Measurements from ENCODE around the gene CSNK1G3. TPM values are rescaled to one million over a fixed set of nuclear protein-coding genes. Genes with fewer than 3 reads are reported as not detected.

Gene CSNK1G3
- total RNA-seq, 1 donor from 2014 or later, result 39.0 TPM

- H3K27me3 Mint-ChIP-seq (ENCODE audit: unreplicated experiment), result no peaks in the 10 kb centered on the region
- H3K9me3 Mint-ChIP-seq (ENCODE audit: unreplicated experiment), result no peaks in the 10 kb centered on the region
- no peak for DNase-seq (ENCODE audit: extremely low spot score, unreplicated experiment)
- no peak overlapping the region for H3K4me3 Mint-ChIP-seq (ENCODE audit: unreplicated experiment)
- H3K27ac Mint-ChIP-seq (ENCODE audit: unreplicated experiment), result no peak overlapping the region
- TF ChIP-seq CTCF (IDR thresholded peaks at IDR 0.05), result no peak
- peaks cover 11% of the 10 kb centered on the region for H3K36me3 Mint-ChIP-seq (ENCODE audit: unreplicated experiment)
- no peaks in the 10 kb centered on the region for H3K4me1 Mint-ChIP-seq (ENCODE audit: unreplicated experiment)
Observed at GRCh38 chr5:123571927-123572326, 60.0 kb downstream of the CSNK1G3 start.

DNA sequence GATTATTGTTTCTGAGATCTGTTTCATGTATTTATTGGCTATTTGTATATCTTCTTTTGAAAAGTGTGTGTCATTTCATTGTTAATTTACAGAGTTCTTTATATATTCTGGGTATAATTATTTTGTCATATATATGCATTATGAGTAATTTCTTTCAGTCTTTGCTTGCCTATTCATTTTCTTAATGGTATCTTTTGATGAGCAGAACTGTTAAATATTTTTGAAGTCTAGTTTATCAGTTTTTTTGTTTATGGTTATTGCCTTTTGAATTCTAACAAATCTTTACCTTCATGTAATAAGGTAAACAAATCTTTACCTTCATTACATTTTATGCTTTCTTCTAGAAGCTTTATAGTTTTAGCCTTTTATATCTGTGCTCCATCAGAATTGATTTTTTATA, 66.4 kb downstream of the CSNK1G3 start:
- no peak for TF ChIP-seq CTCF (IDR thresholded peaks at IDR 0.05)
- peaks cover 3% of the 10 kb centered on the region for H3K9me3 Mint-ChIP-seq (ENCODE audit: unreplicated experiment)
- no peak overlapping the region for H3K4me3 Mint-ChIP-seq (ENCODE audit: unreplicated experiment)
- peaks cover 23% of the 10 kb centered on the region for H3K36me3 Mint-ChIP-seq (ENCODE audit: unreplicated experiment)
- no peak for DNase-seq (ENCODE audit: extremely low spot score, unreplicated experiment)
- no peaks in the 10 kb centered on the region for H3K27me3 Mint-ChIP-seq (ENCODE audit: unreplicated experiment)
- no peaks in the 10 kb centered on the region for H3K4me1 Mint-ChIP-seq (ENCODE audit: unreplicated experiment)
- H3K27ac Mint-ChIP-seq (ENCODE audit: unreplicated experiment), result no peak overlapping the region

DNA sequence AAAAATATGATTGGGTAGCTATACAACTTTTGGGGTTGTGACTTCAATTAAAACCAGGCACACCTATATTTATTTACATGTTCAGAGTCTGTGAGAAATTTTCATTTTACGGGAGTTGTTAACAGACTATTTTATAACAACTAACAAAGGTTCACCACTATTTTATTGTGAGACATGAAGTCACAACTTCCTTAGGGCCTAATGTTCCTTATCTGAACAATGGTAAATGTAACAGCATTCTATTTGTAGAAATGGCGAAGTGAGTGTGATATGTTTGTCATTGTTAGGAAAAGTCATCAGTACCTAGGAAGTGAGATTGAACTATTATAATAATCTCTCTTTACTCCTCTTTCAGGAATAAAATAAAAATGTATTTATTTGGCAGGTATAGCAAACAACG, 67.4 kb downstream of the CSNK1G3 start:
- no peak overlapping the region for H3K4me3 Mint-ChIP-seq (ENCODE audit: unreplicated experiment)
- TF ChIP-seq CTCF (IDR thresholded peaks at IDR 0.05), result no peak
- peaks cover 9% of the 10 kb centered on the region for H3K9me3 Mint-ChIP-seq (ENCODE audit: unreplicated experiment)
- no peak for DNase-seq (ENCODE audit: extremely low spot score, unreplicated experiment)
- H3K27ac Mint-ChIP-seq (ENCODE audit: unreplicated experiment), result no peak overlapping the region
- H3K27me3 Mint-ChIP-seq (ENCODE audit: unreplicated experiment), result no peaks in the 10 kb centered on the region
- H3K4me1 Mint-ChIP-seq (ENCODE audit: unreplicated experiment), result no peaks in the 10 kb centered on the region
- H3K36me3 Mint-ChIP-seq (ENCODE audit: unreplicated experiment), result peaks cover 27% of the 10 kb centered on the region

GRCh38 chr5:123582550-123583285, 70.7 kb downstream of the CSNK1G3 start:
- H3K36me3 Mint-ChIP-seq (ENCODE audit: unreplicated experiment), result peaks cover 40% of the 10 kb centered on the region
- no peak overlapping the region for H3K4me3 Mint-ChIP-seq (ENCODE audit: unreplicated experiment)
- DNase-seq (ENCODE audit: extremely low spot score, unreplicated experiment), result no peak
- no peak for TF ChIP-seq CTCF (IDR thresholded peaks at IDR 0.05)
- H3K27ac Mint-ChIP-seq (ENCODE audit: unreplicated experiment), result no peak overlapping the region
- no peaks in the 10 kb centered on the region for H3K27me3 Mint-ChIP-seq (ENCODE audit: unreplicated experiment)
- H3K4me1 Mint-ChIP-seq (ENCODE audit: unreplicated experiment), result no peaks in the 10 kb centered on the region
- peaks cover 15% of the 10 kb centered on the region for H3K9me3 Mint-ChIP-seq (ENCODE audit: unreplicated experiment)

DNA sequence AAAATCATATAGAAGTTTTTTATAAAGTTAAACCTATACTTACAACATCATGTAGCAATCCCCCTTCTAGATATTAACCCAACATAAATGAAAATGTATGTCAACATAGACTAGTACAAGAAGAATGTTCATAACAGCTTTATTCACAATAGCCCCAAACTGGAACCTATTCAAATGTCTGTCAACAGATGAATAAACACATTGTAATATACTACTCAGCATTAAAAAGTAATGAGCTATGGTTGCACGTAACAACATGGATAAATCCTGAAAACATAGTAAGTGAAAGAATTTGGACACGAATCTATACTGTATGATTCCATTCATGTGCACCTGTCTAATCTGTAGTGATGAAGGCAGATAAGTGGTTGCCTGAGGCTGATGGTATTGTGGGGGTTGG, 73.9 kb downstream of the CSNK1G3 start:
- no peak for DNase-seq (ENCODE audit: extremely low spot score, unreplicated experiment)
- peaks cover 35% of the 10 kb centered on the region for H3K36me3 Mint-ChIP-seq (ENCODE audit: unreplicated experiment)
- H3K27me3 Mint-ChIP-seq (ENCODE audit: unreplicated experiment), result no peaks in the 10 kb centered on the region

More for the DNA sequence above, 73.9 kb downstream of the CSNK1G3 start:
- Mint-ChIP-seq H3K4me3 (ENCODE audit: unreplicated experiment) (no peak overlapping the region), H3K4me1 (ENCODE audit: unreplicated experiment) (no peaks in the 10 kb centered on the region), H3K9me3 (ENCODE audit: unreplicated experiment) (peaks cover 12% of the 10 kb centered on the region), H3K27ac (ENCODE audit: unreplicated experiment) (no peak overlapping the region)
- no peak for TF ChIP-seq CTCF (IDR thresholded peaks at IDR 0.05)
